Measurements from ENCODE around the gene RAB3B.
"Not testable (repeated sequence)": the region's sequence is repeated elsewhere in the genome, so short reads cannot be mapped to it uniquely, and the experiment has no call there.

Gene RAB3B

GRCh38 chr1:51990478-51990965, at the start of gene RAB3B:
Gene RAB3B (minus strand): TSS chr1:51990700. CDS start chr1:51977117, 13,583 bp downstream.
- in situ Hi-C loops (cut with HindIII; ENCODE audit: low sequenced_read_pairs): no loop called here

- in situ Hi-C loops (cut with HindIII; ENCODE audit: low sequenced_read_pairs): no loop called here
These were observed 47.4 kb upstream of the RAB3B start for GRCh38 chr1:52037909-52038308.

DNA sequence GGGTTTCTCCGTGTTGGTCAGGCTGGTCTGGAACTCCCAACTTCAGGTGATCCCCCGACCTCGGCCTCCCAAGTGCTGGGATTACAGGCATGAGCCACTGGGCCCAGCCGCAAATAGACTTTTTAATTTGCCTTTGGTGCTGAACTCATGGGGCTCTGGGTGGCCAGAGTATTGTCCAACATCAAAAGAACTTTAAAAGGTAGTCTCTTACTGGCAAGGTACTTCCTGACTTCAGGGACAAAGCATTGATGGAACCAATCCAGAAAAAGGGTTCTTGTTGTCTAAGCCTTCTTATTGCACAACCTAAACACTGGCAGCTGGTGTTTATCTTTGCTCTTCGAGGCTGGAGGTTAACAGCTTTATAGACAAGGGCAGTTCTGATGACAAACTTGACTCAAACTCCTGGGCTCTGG, 46.9 kb upstream of the RAB3B start:
- in situ Hi-C loops (cut with HindIII; ENCODE audit: low sequenced_read_pairs): no loop called here

DNA sequence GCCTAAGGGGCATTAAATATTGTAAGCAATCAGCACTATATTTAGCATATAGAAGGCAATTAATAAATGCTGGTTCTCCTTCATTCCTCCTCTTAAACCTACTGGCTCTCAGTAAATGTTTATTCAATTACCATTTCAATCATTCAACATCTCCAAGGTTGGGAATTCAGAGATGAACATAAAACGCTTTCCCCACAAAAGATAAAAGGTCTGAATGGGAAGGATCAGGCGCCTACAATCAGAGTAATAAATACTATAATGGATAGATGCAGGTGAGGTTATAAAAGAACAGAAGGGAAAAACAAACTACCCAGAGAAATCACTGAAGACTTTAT, 43.5 kb upstream of the RAB3B start:
- in situ Hi-C loops (cut with HindIII; ENCODE audit: low sequenced_read_pairs): loop anchor here (5.0 kb wide), 1 partner anchor 47 kb away; no protein-coding TSS in a partner anchor

GRCh38 chr1:52033190-52034049, 42.9 kb upstream of the RAB3B start, which contains the start of gene KTI12:
Gene KTI12 (minus strand): TSS chr1:52033810. CDS start chr1:52033761, 49 bp downstream.
- in situ Hi-C loops (cut with HindIII; ENCODE audit: low sequenced_read_pairs): loop anchor here (5.0 kb wide), 1 partner anchor 46 kb away; no protein-coding TSS in a partner anchor

GRCh38 chr1:52032785-52033131, 42.3 kb upstream of the RAB3B start:
- in situ Hi-C loops (cut with HindIII; ENCODE audit: low sequenced_read_pairs): loop anchor here (5.0 kb wide), 1 partner anchor 45 kb away; no protein-coding TSS in a partner anchor

GRCh38 chr1:52032124-52032784, 41.8 kb upstream of the RAB3B start:
- in situ Hi-C loops (cut with HindIII; ENCODE audit: low sequenced_read_pairs): loop anchor here (5.0 kb wide), 1 partner anchor 45 kb away; no protein-coding TSS in a partner anchor

- in situ Hi-C loops (cut with HindIII; ENCODE audit: low sequenced_read_pairs): not testable (repeated sequence)
These were observed 38.3 kb upstream of the RAB3B start for GRCh38 chr1:52028839-52029238.

DNA sequence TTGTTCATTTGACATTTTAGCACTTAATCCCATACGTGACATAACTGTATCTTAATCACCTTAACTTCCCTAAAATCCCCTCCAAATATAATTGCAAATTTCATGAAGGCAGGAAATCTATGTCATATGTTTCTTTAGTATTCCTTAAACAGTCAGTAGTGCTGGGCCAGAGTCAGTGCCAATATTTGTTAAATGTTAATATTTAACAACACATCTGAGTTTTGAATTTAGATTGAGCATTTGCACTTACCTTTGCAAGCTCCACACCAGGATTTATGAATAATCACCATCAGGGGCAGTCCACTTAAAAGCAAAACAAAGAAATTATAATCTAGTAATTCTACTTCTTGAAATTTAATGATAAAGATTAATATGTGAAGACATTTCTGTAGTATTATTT, 37.8 kb upstream of the RAB3B start:
- in situ Hi-C loops (cut with HindIII; ENCODE audit: low sequenced_read_pairs): no loop called here

DNA sequence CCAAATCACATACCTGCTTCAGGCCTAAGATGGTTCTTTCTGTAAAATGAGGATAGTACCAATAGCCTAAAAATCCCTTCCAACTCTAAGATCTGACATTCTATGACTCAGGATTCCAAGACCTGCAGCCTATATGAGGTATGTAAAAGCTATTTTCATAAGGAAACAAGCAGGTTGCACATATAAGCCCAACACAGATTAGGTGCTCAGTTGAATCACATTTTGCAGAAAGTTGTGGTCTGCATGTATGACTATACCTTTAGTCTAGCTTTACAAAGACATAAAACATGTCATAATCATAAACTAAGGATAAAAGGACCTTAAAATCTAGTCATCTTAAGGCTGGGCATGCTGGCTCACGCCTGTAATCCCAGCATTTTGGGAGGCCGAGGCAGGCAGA, 35.8 kb upstream of the RAB3B start:
- in situ Hi-C loops (cut with HindIII; ENCODE audit: low sequenced_read_pairs): no loop called here

GRCh38 chr1:52022133-52022532, 31.6 kb upstream of the RAB3B start:
- in situ Hi-C loops (cut with HindIII; ENCODE audit: low sequenced_read_pairs): no loop called here

DNA sequence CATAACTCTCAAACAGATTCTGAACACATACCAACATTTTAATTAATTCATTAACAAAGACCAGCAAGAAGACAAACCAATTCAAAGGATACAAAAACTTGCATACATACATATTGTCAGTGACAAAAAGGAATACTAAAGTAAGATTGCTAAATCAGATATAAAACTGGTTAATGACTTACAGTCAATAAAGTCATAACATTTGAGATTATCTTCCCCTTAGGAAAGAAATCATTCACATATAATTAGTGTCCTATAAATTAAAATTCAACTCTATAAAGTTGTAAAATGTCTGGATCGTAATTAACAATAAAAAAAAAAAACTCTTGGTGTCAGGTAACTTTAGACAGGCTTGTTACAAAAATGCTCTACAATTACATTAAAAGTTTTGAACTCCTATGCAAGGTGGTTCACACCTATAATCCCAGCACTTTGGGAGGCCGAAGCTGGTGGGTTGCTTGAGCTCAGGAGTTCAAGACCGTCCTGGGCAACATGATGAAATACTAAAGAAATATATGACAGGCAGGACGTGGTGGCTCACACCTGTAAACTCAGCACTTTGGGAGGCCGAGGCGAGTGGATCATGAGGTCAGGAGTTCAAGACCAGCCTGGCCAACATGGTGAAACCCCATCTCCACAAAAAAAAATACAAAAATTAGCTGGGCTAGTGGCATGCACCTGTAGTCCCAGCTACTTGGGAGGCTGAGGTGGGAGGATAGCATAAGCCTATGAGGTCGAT, 17.7 kb upstream of the RAB3B start:
- in situ Hi-C loops (cut with HindIII; ENCODE audit: low sequenced_read_pairs): no loop called here

- in situ Hi-C loops (cut with HindIII; ENCODE audit: low sequenced_read_pairs): no loop called here
These were observed 16.9 kb upstream of the RAB3B start for GRCh38 chr1:52007215-52008002.

DNA sequence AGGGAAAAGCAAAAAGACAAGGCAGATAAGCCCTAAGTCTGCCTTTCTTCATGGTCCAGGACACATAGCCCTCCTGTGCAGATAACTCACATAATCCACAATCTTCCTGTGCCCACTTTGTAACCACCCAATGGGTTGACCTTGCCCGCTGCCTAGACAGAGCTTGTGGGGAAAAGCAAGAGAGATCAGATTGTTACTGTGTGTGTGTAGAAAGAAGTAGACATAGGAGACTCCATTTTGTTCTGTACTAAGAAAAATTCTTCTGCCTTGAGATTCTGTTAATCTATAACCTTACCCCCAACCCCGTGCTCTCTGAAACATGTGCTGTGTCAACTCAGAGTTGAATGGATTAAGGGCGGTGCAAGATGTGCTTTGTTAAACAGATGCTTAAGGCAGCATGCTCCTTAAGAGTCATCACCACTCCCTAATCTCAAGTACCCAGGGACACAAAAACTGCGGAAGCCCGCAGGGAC, 15.6 kb upstream of the RAB3B start:
- in situ Hi-C loops (cut with HindIII; ENCODE audit: low sequenced_read_pairs): not testable (repeated sequence)

DNA sequence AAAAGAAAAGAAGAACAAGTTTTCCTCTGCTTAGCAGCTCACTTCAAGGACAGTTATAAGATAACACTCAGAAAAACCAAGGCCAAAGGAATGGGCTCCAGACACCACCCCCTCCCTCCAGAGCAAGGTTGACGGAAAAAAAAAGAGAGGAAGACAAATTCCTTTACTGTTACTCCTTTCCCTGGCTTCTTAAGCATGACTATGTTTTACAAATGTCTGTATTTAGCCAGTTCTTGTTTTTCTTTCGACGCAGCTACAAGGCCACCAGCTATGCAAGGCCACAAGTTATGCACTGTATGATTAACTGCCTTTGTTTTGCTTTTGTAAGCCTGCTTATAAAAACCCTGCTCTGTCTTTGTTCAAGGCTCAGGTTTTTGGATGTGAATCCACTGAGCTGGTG, 15.0 kb upstream of the RAB3B start:
- in situ Hi-C loops (cut with HindIII; ENCODE audit: low sequenced_read_pairs): not testable (repeated sequence)

GRCh38 chr1:52003877-52004276, 13.4 kb upstream of the RAB3B start:
- in situ Hi-C loops (cut with HindIII; ENCODE audit: low sequenced_read_pairs): no loop called here

- in situ Hi-C loops (cut with HindIII; ENCODE audit: low sequenced_read_pairs): no loop called here
These were observed 11.8 kb upstream of the RAB3B start for GRCh38 chr1:52002038-52002917.

DNA sequence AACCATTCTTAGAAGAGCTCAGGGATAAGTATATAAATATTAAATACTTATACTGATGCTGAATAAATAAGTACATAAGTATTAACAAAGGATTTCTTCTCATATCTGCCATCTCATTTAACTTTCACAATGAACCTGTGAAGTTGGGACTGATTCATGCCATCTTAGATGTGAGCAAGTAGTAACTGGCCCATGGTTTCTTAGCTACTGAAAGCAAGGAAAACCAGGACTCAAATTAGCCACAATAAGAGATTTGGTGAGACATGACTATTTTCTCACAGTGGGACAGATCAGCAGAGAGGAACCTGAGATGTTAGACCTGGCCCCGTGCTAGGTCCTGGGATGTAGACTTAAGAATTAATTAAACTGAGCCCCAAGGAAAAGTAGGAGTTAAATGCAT, 8.2 kb upstream of the RAB3B start:
- in situ Hi-C loops (cut with HindIII; ENCODE audit: low sequenced_read_pairs): no loop called here

DNA sequence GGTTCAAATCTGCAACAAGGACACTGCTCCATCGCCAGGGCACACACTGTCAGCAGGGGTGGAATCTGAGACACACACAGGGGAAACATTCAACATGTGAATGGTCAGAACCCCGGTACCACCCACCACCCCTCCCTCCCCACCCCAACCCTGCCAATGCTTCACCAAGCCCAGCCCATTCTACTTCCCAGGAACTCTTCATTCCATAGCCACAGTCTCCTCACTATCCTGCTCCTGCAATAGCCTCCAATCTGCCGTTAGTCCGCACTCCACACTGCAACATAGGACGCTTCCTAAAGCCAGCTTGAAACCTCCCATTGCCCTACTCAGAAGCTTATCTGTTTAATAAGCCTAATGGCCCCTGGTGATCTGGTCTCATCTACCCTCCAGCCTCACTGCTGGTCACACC, 7.5 kb upstream of the RAB3B start:
- in situ Hi-C loops (cut with HindIII; ENCODE audit: low sequenced_read_pairs): no loop called here

Measured in endothelial cell of hepatic sinusoid (primary cell).